HCT116 (cell line): ENCODE results near the gene AFAP1L2. TPM values are rescaled to one million over a fixed set of nuclear protein-coding genes. Genes with fewer than 3 reads are reported as not detected.

Source experiments
- ATAC-seq: fragments of 200-7000 bp; cut with Tn5 transposase; 2 replicates; pipeline ENCODE4 v1.9.1; 2020; ENCODE audit warnings: mild to moderate bottlenecking, moderate library complexity
- BruUV-seq: library from RNA; stranded (reverse); fragments of 400-500 nt; replicated peaks from 2 replicates; lab custom pipeline; 2021; lab: Mats Ljungman, UMichigan
- CTCF ChIA-PET: fragments of 300-600 bp; sonication (Branson Sonifier 250); formaldehyde crosslinking; loops from one replicate; lab custom pipeline; 2021; ENCODE audit warnings: antibody characterized with exemption; lab: Charles Lee
- POLR2A ChIA-PET: fragments of 300-600, 350-600 bp; sonication (Branson Sonifier 250); formaldehyde crosslinking; loops from one replicate; lab custom pipeline; 2021; ENCODE audit warnings: antibody characterized with exemption; lab: Charles Lee
- RAD21 ChIA-PET, 2 experiments: fragments of 300-600 bp; sonication (Branson Sonifier 250); formaldehyde crosslinking; loops; one replicate each; lab custom pipeline; 2023; ENCODE audit warnings: low total read pairs in 2 of 2; ENCODE audit not compliant: uncharacterized antibody in 2 of 2, unreplicated experiment in 2 of 2, low non-redundant PET in 1 of 2; lab: Charles Lee
- DNase-seq: peaks from one replicate; pipeline ENCODE4 v3.0.0-alpha.2; 2010; ENCODE audit warnings: low read depth, low spot score
- H2AFZ ChIP-seq: fragments of 200-600 bp; shearing (Covaris generic), sonication (generic); 2 replicates; pipeline ENCODE4 v1.6.1; 2017; ENCODE audit warnings: low read depth, mixed run types, mixed read lengths, antibody characterized with exemption, low read length; ENCODE audit not compliant: poor library complexity, severe bottlenecking
- H3K27ac ChIP-seq: 2 replicates; pipeline ENCODE4 v1.5.1; 2012; ENCODE audit warnings: low read depth, low read length
- H3K27me3 ChIP-seq: fragments of 200-600 bp; sonication (generic); 2 replicates; pipeline ENCODE4 v1.6.1; 2016; ENCODE audit warnings: mixed run types, low read length, mixed read lengths; ENCODE audit not compliant: insufficient read depth
- H3K36me3 ChIP-seq, 2 experiments: fragments of 200-500 bp in 1 of 2; fragments of 200-600 bp in 1 of 2; sonication (Bioruptor generic) in 1 of 2; sonication (generic) in 1 of 2; 2 replicates each; pipeline versions ENCODE4 v1.5.1 to v1.6.1; 2014 to 2016; ENCODE audit warnings: low read length in 2 of 2, inconsistent platforms in 1 of 2, mixed read lengths in 1 of 2, mixed run types in 1 of 2; ENCODE audit not compliant: insufficient read depth in 2 of 2, control insufficient read depth in 1 of 2
- H3K4me1 ChIP-seq, 2 experiments: fragments of 200-600 bp in 1 of 2; sonication (generic) in 1 of 2; 2 replicates each; pipeline versions ENCODE4 v1.5.1 to v1.6.1; 2012 to 2017; ENCODE audit warnings: low read length in 2 of 2, inconsistent platforms in 1 of 2, mild to moderate bottlenecking in 1 of 2, mixed read lengths in 1 of 2, mixed run types in 1 of 2, moderate library complexity in 1 of 2; ENCODE audit not compliant: insufficient read depth in 2 of 2, control insufficient read depth in 1 of 2
- H3K4me2 ChIP-seq: fragments of 200-600 bp; sonication (generic); 2 replicates; pipeline ENCODE4 v1.6.1; 2017; ENCODE audit warnings: mixed run types, low read length, mixed read lengths
- H3K4me3 ChIP-seq, 2 experiments: fragments of 200-600 bp in 1 of 2; sonication (generic) in 1 of 2; replicated peaks in 1 of 2; 2 replicates each; pipeline ENCODE4 v1.5.1; 2011 to 2016; ENCODE audit warnings: low read length in 2 of 2, control low read depth in 1 of 2, low read depth in 1 of 2, mild to moderate bottlenecking in 1 of 2, mixed read lengths in 1 of 2, mixed run types in 1 of 2
- H3K79me2 ChIP-seq: fragments of 200-600 bp; sonication (generic); 2 replicates; pipeline ENCODE4 v1.6.1; 2017; ENCODE audit warnings: mild to moderate bottlenecking, mixed run types, low read length, moderate library complexity, mixed read lengths; ENCODE audit not compliant: insufficient read depth
- H3K9ac ChIP-seq: fragments of 200-600 bp; sonication (generic); 2 replicates; pipeline ENCODE4 v1.6.1; 2016; ENCODE audit warnings: low read length, mixed read lengths
- H3K9me2 ChIP-seq: fragments of 200-600 bp; sonication (generic), shearing (Covaris generic); 2 replicates; pipeline ENCODE4 v1.6.1; 2017; ENCODE audit warnings: mixed run types, mild to moderate bottlenecking, moderate library complexity; ENCODE audit not compliant: insufficient read depth
- H3K9me3 ChIP-seq, 2 experiments: fragments of 200-500 bp in 1 of 2; fragments of 200-600 bp in 1 of 2; sonication (Bioruptor generic) in 1 of 2; sonication (generic) in 1 of 2; 2 replicates each; pipeline ENCODE4 v1.6.1; 2014 to 2017; ENCODE audit warnings: low read length in 2 of 2, mixed read lengths in 2 of 2, inconsistent platforms in 1 of 2, low read depth in 1 of 2, mild to moderate bottlenecking in 1 of 2, mixed run types in 1 of 2, moderate library complexity in 1 of 2; ENCODE audit not compliant: control insufficient read depth in 1 of 2, insufficient read depth in 1 of 2
- H4K20me1 ChIP-seq: fragments of 200-600 bp; sonication (generic), shearing (Covaris generic); 2 replicates; pipeline ENCODE4 v1.6.1; 2017; ENCODE audit warnings: mixed run types, mild to moderate bottlenecking, moderate library complexity; ENCODE audit not compliant: insufficient read depth
- CEBPB ChIP-seq: IDR thresholded peaks from 2 replicates; pipeline ENCODE4 v1.6.1; 2012; ENCODE audit warnings: low read depth
- CTCF ChIP-seq, 3 experiments: fragments of 200-600 bp in 1 of 3; sonication (generic) in 1 of 3; IDR thresholded peaks in 2 of 3; conservative IDR thresholded peaks in 1 of 3; 2 replicates each; pipeline ENCODE4 v1.5.1; 2012 to 2017; ENCODE audit warnings: low read depth in 2 of 3, low read length in 2 of 3, antibody characterized with exemption in 1 of 3, borderline replicate concordance in 1 of 3, control low read depth in 1 of 3, mild to moderate bottlenecking in 1 of 3, mixed read lengths in 1 of 3, mixed run types in 1 of 3, moderate library complexity in 1 of 3; ENCODE audit not compliant: insufficient read depth in 1 of 3
- ELF1 ChIP-seq: IDR thresholded peaks from 2 replicates; pipeline ENCODE4 v1.6.1; 2012; ENCODE audit warnings: low read depth, borderline replicate concordance
- EZH2 ChIP-seq: fragments of 200-600 bp; sonication (generic); IDR thresholded peaks from 2 replicates; pipeline ENCODE4 v1.6.1; 2017; ENCODE audit warnings: antibody characterized with exemption, mixed run types
- EZH2phosphoT487 ChIP-seq: fragments of 200-600 bp; IDR thresholded peaks from 2 replicates; pipeline ENCODE4 v1.6.1; 2018; ENCODE audit warnings: antibody characterized with exemption, borderline replicate concordance
- MAX ChIP-seq: IDR thresholded peaks from 2 replicates; pipeline ENCODE4 v1.6.1; 2012
- RAD21 ChIP-seq: IDR thresholded peaks from 2 replicates; pipeline ENCODE4 v1.6.1; 2012; ENCODE audit warnings: low read depth, mild to moderate bottlenecking
- TCF7L2 ChIP-seq: IDR thresholded peaks from 2 replicates; pipeline ENCODE4 v1.7.0; 2011; ENCODE audit warnings: borderline replicate concordance, inconsistent platforms; ENCODE audit not compliant: insufficient read depth, insufficient read length; ENCODE audit errors: extremely low read depth
- intact Hi-C: fragments of 100-400 bp; cut with micrococcal nuclease; formaldehyde crosslinking; loops from 2 replicates; pipeline ENCODE4 v1.10.0; 2022
- total RNA-seq: library from RNA; stranded (reverse); gene quantifications from one replicate; pipeline ENCODE4 v1.2.1, GENCODE V29; 2021; ENCODE audit not compliant: unreplicated experiment
- TF ChIP-seq, protein P1 (sequence below): IDR thresholded peaks from 2 replicates; pipeline ENCODE4 v1.6.1; 2012
- TF ChIP-seq, protein P2 (sequence below): IDR thresholded peaks from 2 replicates; pipeline ENCODE4 v1.6.1; 2011; ENCODE audit warnings: mild to moderate bottlenecking, low read length, moderate library complexity; ENCODE audit not compliant: insufficient replicate concordance; ENCODE audit errors: extremely low read depth

AFAP1L2 gene
- total RNA-seq, 1 experiment from 2014 or later: 0.93 TPM

DNA sequence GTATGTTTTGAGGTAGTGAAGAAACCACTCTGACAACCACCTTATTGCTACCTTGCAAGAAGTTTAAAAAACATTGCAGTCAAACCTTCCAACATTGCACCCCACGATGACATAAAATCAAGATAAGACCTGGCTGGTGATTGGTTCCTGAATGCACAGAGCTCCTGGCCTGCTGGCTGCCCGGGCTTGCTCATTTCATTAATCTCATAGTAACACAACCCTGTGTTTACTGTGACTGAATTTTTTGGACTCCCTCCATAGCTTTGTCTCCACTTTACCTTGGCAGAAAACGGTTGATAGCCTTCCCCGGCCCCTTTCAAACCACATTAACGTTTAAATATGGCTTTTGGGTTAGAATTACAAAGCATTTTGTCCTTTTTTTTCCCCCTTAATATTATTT lies 137.8 kb downstream of the AFAP1L2 start:
- H3K4me2 ChIP-seq: no peak overlapping the region
- H3K27ac ChIP-seq: no peak overlapping the region
- CTCF ChIA-PET: interaction anchor here (1.5 kb wide), 1 partner anchor 37 kb away, joined by 3 read pairs; no protein-coding TSS in a partner anchor
- intact Hi-C loops: no loop called here
- no peak for ATAC-seq
- no peak overlapping the region for H3K9ac ChIP-seq
- H3K4me1 ChIP-seq: peaks cover 4 to 9% of the 10 kb centered on the region in 2 experiments
- POLR2A ChIA-PET: no interaction called here
- no peak overlapping the region for H3K4me3 ChIP-seq
- H4K20me1 ChIP-seq: no peaks in the 10 kb centered on the region
- H3K36me3 ChIP-seq: no peaks in the 10 kb centered on the region
- H3K27me3 ChIP-seq: no peaks in the 10 kb centered on the region
- no peaks in the 10 kb centered on the region for H3K79me2 ChIP-seq
- no peak overlapping the region for H2AFZ ChIP-seq
- no TSS peak for BruUV-seq
- TF ChIP-seq, protein P1, sequence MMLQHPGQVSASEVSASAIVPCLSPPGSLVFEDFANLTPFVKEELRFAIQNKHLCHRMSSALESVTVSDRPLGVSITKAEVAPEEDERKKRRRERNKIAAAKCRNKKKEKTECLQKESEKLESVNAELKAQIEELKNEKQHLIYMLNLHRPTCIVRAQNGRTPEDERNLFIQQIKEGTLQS: no peak
- TF ChIP-seq TCF7L2 (no peak), RAD21 (no peak), CEBPB (no peak), MAX (no peak), EZH2 (no peak), CTCF (IDR thresholded peaks at IDR 0.05 in 2 of 3, conservative IDR thresholded peaks at IDR 0.05 in 1 of 3; ENCODE audit: borderline replicate concordance in 1 of 3, insufficient read depth in 1 of 3, low read depth in 2 of 3, low read length in 2 of 3) (no peak), ELF1 (no peak), EZH2phosphoT487 (no peak)
- TF ChIP-seq, protein P2, sequence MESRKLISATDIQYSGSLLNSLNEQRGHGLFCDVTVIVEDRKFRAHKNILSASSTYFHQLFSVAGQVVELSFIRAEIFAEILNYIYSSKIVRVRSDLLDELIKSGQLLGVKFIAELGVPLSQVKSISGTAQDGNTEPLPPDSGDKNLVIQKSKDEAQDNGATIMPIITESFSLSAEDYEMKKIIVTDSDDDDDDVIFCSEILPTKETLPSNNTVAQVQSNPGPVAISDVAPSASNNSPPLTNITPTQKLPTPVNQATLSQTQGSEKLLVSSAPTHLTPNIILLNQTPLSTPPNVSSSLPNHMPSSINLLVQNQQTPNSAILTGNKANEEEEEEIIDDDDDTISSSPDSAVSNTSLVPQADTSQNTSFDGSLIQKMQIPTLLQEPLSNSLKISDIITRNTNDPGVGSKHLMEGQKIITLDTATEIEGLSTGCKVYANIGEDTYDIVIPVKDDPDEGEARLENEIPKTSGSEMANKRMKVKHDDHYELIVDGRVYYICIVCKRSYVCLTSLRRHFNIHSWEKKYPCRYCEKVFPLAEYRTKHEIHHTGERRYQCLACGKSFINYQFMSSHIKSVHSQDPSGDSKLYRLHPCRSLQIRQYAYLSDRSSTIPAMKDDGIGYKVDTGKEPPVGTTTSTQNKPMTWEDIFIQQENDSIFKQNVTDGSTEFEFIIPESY: no peak
- TF ChIP-seq, all 23 proteins: peak for 0
- H3K9me2 ChIP-seq: no peaks in the 10 kb centered on the region
- DNase-seq: no peak
- H3K9me3 ChIP-seq: no peaks in the 10 kb centered on the region
- RAD21 ChIA-PET: no interaction called here
